Measurements from ENCODE around the gene BNC2.

DNA sequence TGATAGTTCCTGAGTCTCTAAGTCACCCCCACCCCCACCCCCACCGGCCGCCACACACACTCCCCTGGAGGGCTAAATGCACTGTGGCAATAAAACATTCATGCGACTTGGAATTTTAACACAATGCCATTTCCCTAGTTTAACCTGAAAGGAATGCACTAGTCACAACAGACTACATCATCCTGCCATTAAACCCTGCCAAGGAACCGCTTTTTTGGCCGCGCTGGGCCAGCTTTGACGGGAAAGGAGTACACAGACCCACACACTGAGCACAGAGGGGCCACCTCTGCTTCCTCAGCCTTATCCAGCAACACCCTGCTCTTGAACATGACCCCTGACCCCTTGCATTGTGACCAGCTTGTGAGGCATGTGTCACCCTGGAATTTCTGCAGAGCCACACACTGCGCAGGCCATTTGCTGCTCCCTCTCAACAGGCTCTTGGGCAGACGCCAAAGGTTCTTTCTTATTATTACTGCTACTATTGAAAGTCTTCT, 165.3 kb downstream of the BNC2 start:
- TF ChIP-seq, protein P1, sequence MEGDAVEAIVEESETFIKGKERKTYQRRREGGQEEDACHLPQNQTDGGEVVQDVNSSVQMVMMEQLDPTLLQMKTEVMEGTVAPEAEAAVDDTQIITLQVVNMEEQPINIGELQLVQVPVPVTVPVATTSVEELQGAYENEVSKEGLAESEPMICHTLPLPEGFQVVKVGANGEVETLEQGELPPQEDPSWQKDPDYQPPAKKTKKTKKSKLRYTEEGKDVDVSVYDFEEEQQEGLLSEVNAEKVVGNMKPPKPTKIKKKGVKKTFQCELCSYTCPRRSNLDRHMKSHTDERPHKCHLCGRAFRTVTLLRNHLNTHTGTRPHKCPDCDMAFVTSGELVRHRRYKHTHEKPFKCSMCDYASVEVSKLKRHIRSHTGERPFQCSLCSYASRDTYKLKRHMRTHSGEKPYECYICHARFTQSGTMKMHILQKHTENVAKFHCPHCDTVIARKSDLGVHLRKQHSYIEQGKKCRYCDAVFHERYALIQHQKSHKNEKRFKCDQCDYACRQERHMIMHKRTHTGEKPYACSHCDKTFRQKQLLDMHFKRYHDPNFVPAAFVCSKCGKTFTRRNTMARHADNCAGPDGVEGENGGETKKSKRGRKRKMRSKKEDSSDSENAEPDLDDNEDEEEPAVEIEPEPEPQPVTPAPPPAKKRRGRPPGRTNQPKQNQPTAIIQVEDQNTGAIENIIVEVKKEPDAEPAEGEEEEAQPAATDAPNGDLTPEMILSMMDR (IDR thresholded peaks at IDR 0.05): no peak
- TF ChIP-seq POLR2A (IDR thresholded peaks at IDR 0.05): no peak
